DND-41 (cell line): ENCODE measurements around the gene OR51B5.

ENCODE experiments used
- CTCF ChIP-seq: IDR thresholded peaks from 2 replicates; pipeline ENCODE4 v1.5.1; 2012; ENCODE audit warnings: borderline replicate concordance, low read length, moderate library complexity, mild to moderate bottlenecking; ENCODE audit not compliant: poor library complexity, severe bottlenecking; ENCODE audit errors: extremely low read depth
- EZH2 ChIP-seq: IDR thresholded peaks from 3 replicates; pipeline ENCODE4 v1.6.1; 2012; ENCODE audit warnings: borderline replicate concordance, low read depth, mild to moderate bottlenecking, moderate library complexity, low read length, inconsistent platforms; ENCODE audit not compliant: severe bottlenecking

DNA sequence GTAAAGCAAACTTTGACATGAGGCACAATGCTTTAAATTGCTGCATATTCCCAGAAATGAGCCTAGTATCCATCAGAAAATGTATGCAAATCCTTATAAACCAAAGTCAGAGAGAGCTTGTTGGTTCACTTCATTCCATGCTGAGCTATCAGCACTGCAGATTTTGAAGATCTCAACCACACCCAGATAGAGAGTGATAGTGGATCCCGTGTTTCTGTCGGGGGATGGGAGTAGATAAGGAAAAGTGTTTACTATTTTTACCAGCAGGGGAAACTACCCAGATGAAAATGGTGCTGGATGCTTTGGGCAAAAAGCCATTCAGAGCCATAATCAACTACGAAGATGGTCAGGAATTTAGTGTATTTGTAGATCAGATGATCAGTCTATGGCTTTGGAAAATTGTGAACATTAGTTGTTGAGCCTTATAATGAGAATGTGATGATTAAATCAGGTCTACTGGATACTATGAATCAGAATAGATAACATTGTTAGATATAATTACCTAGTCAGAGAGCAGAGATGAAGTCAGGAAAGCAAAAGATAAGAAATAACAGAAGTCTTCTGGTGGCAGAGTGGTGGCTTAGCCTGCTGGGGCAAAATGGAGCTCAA is 18.8 kb upstream of the OR51B5 start:
- TF ChIP-seq CTCF (no peak), EZH2 (no peak)
